GM12878 (cell line): ENCODE data around the gene IRGQ. TPM values are rescaled to one million over a fixed set of nuclear protein-coding genes. Genes with fewer than 3 reads are reported as not detected.
A peak's percentile ranks its signal among the peaks of the same experiment; 100 is the strongest.

Experiments
- ATAC-seq: fragments of 200-7000 bp; cut with Tn5 transposase; 3 replicates; pipeline ENCODE4 v1.9.1; 2020; ENCODE audit warnings: mild to moderate bottlenecking, moderate library complexity
- BruUV-seq: library from RNA; stranded (reverse); fragments of 400-500 nt; replicated peaks from 2 replicates; lab custom pipeline; 2021; lab: Mats Ljungman, UMichigan
- CTCF ChIA-PET: fragments of 300-600 bp; sonication (Branson Sonifier 250); formaldehyde crosslinking; extraction: SDS; loops from one replicate; lab custom pipeline; 2021; ENCODE audit warnings: inconsistent platforms; lab: Yijun Ruan, JAX
- POLR2A ChIA-PET: fragments of 350-600 bp; formaldehyde crosslinking; extraction: SDS; loops from one replicate; lab custom pipeline; 2021; ENCODE audit warnings: inconsistent platforms; lab: Charles Lee
- RAD21 ChIA-PET: fragments of 300-600 bp; sonication (Branson Sonifier 250); formaldehyde crosslinking; loops from one replicate; lab custom pipeline; 2023; ENCODE audit warnings: antibody characterized with exemption; ENCODE audit not compliant: unreplicated experiment; lab: Charles Lee
- SMC1A ChIA-PET: fragments of 300-600 bp; sonication (Branson Sonifier 250); formaldehyde crosslinking; loops from one replicate; lab custom pipeline; 2023; ENCODE audit not compliant: unreplicated experiment, uncharacterized antibody; lab: Charles Lee
- DNase-seq: peaks from one replicate; pipeline ENCODE4 v3.0.0-alpha.2; 2011; ENCODE audit warnings: low read depth, low spot score
- FAIRE-seq: peaks from 3 replicates; lab custom pipeline; 2011; peaks lifted over from hg19 to GRCh38; lab: Jason Lieb, UNC
- H2AFZ ChIP-seq: 2 replicates; pipeline ENCODE4 v1.6.0; 2011; ENCODE audit warnings: low read depth, low read length, control low read depth; ENCODE audit not compliant: control insufficient read depth
- H3K27ac ChIP-seq: 2 replicates; pipeline ENCODE4 v1.5.1; 2011; ENCODE audit warnings: control low read depth; ENCODE audit not compliant: control insufficient read depth, insufficient read depth
- H3K27me3 ChIP-seq, 2 experiments: replicated peaks in 1 of 2; 2 replicates each; pipeline versions ENCODE4 v1.6.0 to v1.6.1; 2011; ENCODE audit warnings: low read length in 1 of 2; ENCODE audit not compliant: control insufficient read depth in 2 of 2, insufficient read depth in 2 of 2
- H3K36me3 ChIP-seq, 2 experiments: 2 replicates each; pipeline ENCODE4 v1.5.1; 2011; ENCODE audit warnings: low read length in 1 of 2; ENCODE audit not compliant: control insufficient read depth in 2 of 2, insufficient read depth in 2 of 2
- H3K4me1 ChIP-seq: 2 replicates; pipeline ENCODE4 v1.6.1; 2011; ENCODE audit warnings: mild to moderate bottlenecking, low read length, moderate library complexity, mixed read lengths; ENCODE audit not compliant: control insufficient read depth, insufficient read depth
- H3K4me2 ChIP-seq: 2 replicates; pipeline ENCODE4 v1.6.0; 2011; ENCODE audit warnings: control low read depth; ENCODE audit not compliant: control insufficient read depth, insufficient read depth
- H3K4me3 ChIP-seq: fragments of 200-600 bp; sonication (generic); 2 replicates; pipeline ENCODE4 v1.5.1; 2016
- H3K79me2 ChIP-seq: 2 replicates; pipeline ENCODE4 v1.6.0; 2011; ENCODE audit warnings: low read length; ENCODE audit not compliant: control insufficient read depth, insufficient read depth
- H3K9ac ChIP-seq: 2 replicates; pipeline ENCODE4 v1.8.0; 2011; ENCODE audit warnings: low read length, control low read depth, mixed read lengths; ENCODE audit not compliant: control insufficient read depth, insufficient read depth
- H3K9me3 ChIP-seq: replicated peaks from 3 replicates; pipeline ENCODE4 v1.5.1; 2011; ENCODE audit warnings: mild to moderate bottlenecking, low read length; ENCODE audit not compliant: control insufficient read depth, insufficient read depth
- H4K20me1 ChIP-seq: 2 replicates; pipeline ENCODE4 v1.6.0; 2011; ENCODE audit not compliant: control insufficient read depth, insufficient read depth
- CHD4 ChIP-seq: fragments of 200-600 bp; sonication (generic); IDR thresholded peaks from 2 replicates; pipeline ENCODE4 v1.6.1; 2016; ENCODE audit warnings: mild to moderate bottlenecking
- DPF2 ChIP-seq: fragments of 450-650 bp; IDR thresholded peaks from 2 replicates; pipeline ENCODE4 v1.6.1; 2017; ENCODE audit warnings: mild to moderate bottlenecking
- EGR1 ChIP-seq, 2 experiments: IDR thresholded peaks; 1 replicate in 1 of 2; 2 replicates in 1 of 2; pipeline ENCODE4 v1.6.1; 2011 to 2012; ENCODE audit warnings: low read depth in 2 of 2, low read length in 2 of 2, borderline replicate concordance in 1 of 2, mild to moderate bottlenecking in 1 of 2, moderate library complexity in 1 of 2
- IRF5 ChIP-seq: fragments of 450-650 bp; IDR thresholded peaks from 2 replicates; pipeline ENCODE4 v1.6.1; 2017; ENCODE audit warnings: borderline replicate concordance
- PAX5 ChIP-seq: IDR thresholded peaks from 2 replicates; pipeline ENCODE4 v1.6.1; 2011; ENCODE audit warnings: low read depth, low read length, borderline replicate concordance
- REST ChIP-seq: IDR thresholded peaks from 2 replicates; pipeline ENCODE4 v1.6.1; 2012; ENCODE audit warnings: mild to moderate bottlenecking, low read depth, low read length
- SIX5 ChIP-seq: IDR thresholded peaks from 2 replicates; pipeline ENCODE4 v1.6.1; 2011; ENCODE audit warnings: mild to moderate bottlenecking, low read depth, low read length, moderate library complexity; ENCODE audit not compliant: severe bottlenecking
- TAF1 ChIP-seq: IDR thresholded peaks from 2 replicates; pipeline ENCODE4 v1.6.1; 2011; ENCODE audit warnings: mild to moderate bottlenecking, low read depth, low read length, borderline replicate concordance
- WRNIP1 ChIP-seq: IDR thresholded peaks from 2 replicates; pipeline ENCODE4 v1.6.1; 2011; ENCODE audit warnings: low read depth, low read length, improper control_type of control experiment, borderline replicate concordance
- WGBS: methylation state at CpG from one replicate; pipeline ENCODE4 v1.1.6; 2016; ENCODE audit warnings: low lambda C conversion rate; ENCODE audit not compliant: insufficient replicate concordance, insufficient coverage; ENCODE audit errors: missing lambda C conversion rate; 5-methylcytosine and 5-hydroxymethylcytosine counted together
- in situ Hi-C: fragments of 300-500 bp; cut with MboI; formaldehyde crosslinking; loops from 9 replicates; pipeline ENCODE4 v1.14.3; 2018; ENCODE audit warnings: mixed read lengths
- intact Hi-C: fragments of 100-400 bp; cut with micrococcal nuclease; formaldehyde crosslinking; loops from one replicate; pipeline ENCODE4 v1.14.2; 2022; ENCODE audit not compliant: unreplicated experiment
- polyA plus RNA-seq, 11 experiments: library from polyadenylated mRNA; depleted of rRNA in 4 of 11; unstranded in 6 of 11; stranded (reverse) in 5 of 11; fragments of >200 nt; fragmentation: Nextera tagmentation in 4 of 11; fragmentation: Illumina TruSeq in 1 of 11; extraction: Ambion mirVana in 4 of 11; extraction: Trizol in 1 of 11; gene quantifications; 1 replicate in 1 of 11; 2 replicates in 10 of 11; pipeline versions ENCODE4 v1.2.1 to v1.2.3, GENCODE V29; 2011 to 2016; ENCODE audit warnings: inconsistent platforms in 2 of 11, missing spikeins in 2 of 11, low read depth in 1 of 11
- total RNA-seq, 4 experiments: library from RNA; depleted of rRNA in 3 of 4; stranded (reverse); fragments of >200 nt in 3 of 4; fragmentation: Illumina TruSeq in 1 of 4; extraction: Trizol in 1 of 4; gene quantifications; 2 replicates each; pipeline versions ENCODE4 v1.2.1 to v1.2.3, GENCODE V29; 2013 to 2021

The IRGQ gene
- total and polyA plus RNA-seq, 10 of the 15 experiments (the other 5 are each of a cell fraction or from before 2014, with no cell fraction given), result 3.3 to 20.8 (median 9.0) TPM

GRCh38 chr19:43594081-43594697 lies 1.7 kb downstream of the IRGQ start:
- whole genome bisulfite sequencing, result 82% methylated on average over 10 of the region's 10 CpGs
- POLR2A ChIA-PET, result interaction anchor here (0.5 to 3.7 kb wide), 7 partner anchors 10 to 162 kb away, joined by 3 to 22 read pairs (median 3); partner anchors contain the start of genes PINLYP, XRCC1 and ZNF575

More at GRCh38 chr19:43594081-43594697, 1.7 kb downstream of the IRGQ start:
- peaks cover 7% of the 10 kb centered on the region; the same call in 1 of the 2 replicates for H3K4me1 ChIP-seq
- in situ Hi-C loops, result no loop called here
- peaks cover 37% of the 10 kb centered on the region for H3K79me2 ChIP-seq
- peaks cover 5 to 11% of the 10 kb centered on the region in 2 experiments; a peak in 3 of 4 replicates for H3K36me3 ChIP-seq
- H3K9ac ChIP-seq, result peak overlapping the region; percentile 91
- intact Hi-C loops, result loop anchor here (1.0 to 2.0 kb wide), 3 partner anchors 39 to 187 kb away; partner anchors contain the start of gene KCNN4
- no peak overlapping the region for H2AFZ ChIP-seq
- H3K9me3 ChIP-seq, result no peaks in the 10 kb centered on the region
- H3K27me3 ChIP-seq, result no peaks in the 10 kb centered on the region
- no peak for ATAC-seq
- no peak for FAIRE-seq
- no TSS peak for BruUV-seq
- peak overlapping the region; percentile 32; the same call in 1 of the 2 replicates for H3K4me3 ChIP-seq
- no peak for DNase-seq
- ChIA-PET RAD21 (interaction anchor here (0.7 to 4.8 kb wide), 21 partner anchors 10 to 215 kb away, joined by 3 to 92 read pairs (median 9); partner anchors contain the start of genes ETHE1, PINLYP, XRCC1 and ZNF575), SMC1A (interaction anchor here (0.5 to 5.4 kb wide), 23 partner anchors 11 to 449 kb away, joined by 3 to 59 read pairs (median 5); partner anchors contain the start of genes PHLDB3, PINLYP, XRCC1 and ZNF575), CTCF (interaction anchor here (0.5 to 6.6 kb wide), 36 partner anchors 8 to 618 kb away, joined by 3 to 169 read pairs (median 5); partner anchors contain the start of genes ETHE1, PINLYP, SMG9 and XRCC1)
- no peaks in the 10 kb centered on the region for H4K20me1 ChIP-seq
- no peak overlapping the region for H3K27ac ChIP-seq
- no peak for TF ChIP-seq WRNIP1
- TF ChIP-seq DPF2, result no peak
- no peak for TF ChIP-seq PAX5
- no peak for TF ChIP-seq IRF5
- TF ChIP-seq SIX5, result no peak
- no peak for TF ChIP-seq TAF1
- TF ChIP-seq CHD4, result no peak
- no peak for TF ChIP-seq REST
- TF ChIP-seq EGR1 (IDR thresholded peaks at IDR 0.05; ENCODE audit: borderline replicate concordance in 1 of 2, low read depth in 2 of 2, low read length in 2 of 2), result no peak
- no peak overlapping the region; the same call in 1 of the 2 replicates for H3K4me2 ChIP-seq
